Measurements from ENCODE around the gene HLA-C.

GRCh38 chr6:31299511-31299910, 27.6 kb upstream of the HLA-C start:
- TF ChIP-seq CTCF (IDR thresholded peaks at IDR 0.05 in 2 of 3, conservative IDR thresholded peaks at IDR 0.05 in 1 of 3; ENCODE audit: control insufficient read depth in 2 of 3, extremely low read depth in 1 of 3, insufficient read depth in 1 of 3, low read depth in 3 of 3, low read length in 3 of 3) (no peak), RCOR1 (conservative IDR thresholded peaks at IDR 0.05; ENCODE audit: low read depth, low read length) (no peak), POLR2A (IDR thresholded peaks at IDR 0.05; ENCODE audit: low read depth, low read length) (no peak), EZH2 (IDR thresholded peaks at IDR 0.05; ENCODE audit: borderline replicate concordance, control insufficient read depth, low read depth, low read length) (no peak), POU2F2 (IDR thresholded peaks at IDR 0.05; ENCODE audit: borderline replicate concordance, low read depth, low read length) (no peak)
- TF ChIP-seq, protein P1, sequence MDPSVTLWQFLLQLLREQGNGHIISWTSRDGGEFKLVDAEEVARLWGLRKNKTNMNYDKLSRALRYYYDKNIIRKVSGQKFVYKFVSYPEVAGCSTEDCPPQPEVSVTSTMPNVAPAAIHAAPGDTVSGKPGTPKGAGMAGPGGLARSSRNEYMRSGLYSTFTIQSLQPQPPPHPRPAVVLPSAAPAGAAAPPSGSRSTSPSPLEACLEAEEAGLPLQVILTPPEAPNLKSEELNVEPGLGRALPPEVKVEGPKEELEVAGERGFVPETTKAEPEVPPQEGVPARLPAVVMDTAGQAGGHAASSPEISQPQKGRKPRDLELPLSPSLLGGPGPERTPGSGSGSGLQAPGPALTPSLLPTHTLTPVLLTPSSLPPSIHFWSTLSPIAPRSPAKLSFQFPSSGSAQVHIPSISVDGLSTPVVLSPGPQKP (IDR thresholded peaks at IDR 0.05; ENCODE audit: low read depth, low read length), result no peak
- TF ChIP-seq, protein P2, sequence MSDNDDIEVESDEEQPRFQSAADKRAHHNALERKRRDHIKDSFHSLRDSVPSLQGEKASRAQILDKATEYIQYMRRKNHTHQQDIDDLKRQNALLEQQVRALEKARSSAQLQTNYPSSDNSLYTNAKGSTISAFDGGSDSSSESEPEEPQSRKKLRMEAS (IDR thresholded peaks at IDR 0.05; ENCODE audit: low read depth, low read length), result no peak

Data from GM12878 (cell line).